HCT116 (cell line): ENCODE data around the gene ZNF888.

Experiments used
- ATF3 ChIP-seq: IDR thresholded peaks from 2 replicates; pipeline ENCODE4 v1.6.1; 2012
- CTCF ChIP-seq, 3 experiments: fragments of 200-600 bp in 1 of 3; sonication (generic) in 1 of 3; IDR thresholded peaks in 2 of 3; conservative IDR thresholded peaks in 1 of 3; 2 replicates each; pipeline ENCODE4 v1.5.1; 2012 to 2017; ENCODE audit warnings: low read depth in 2 of 3, low read length in 2 of 3, antibody characterized with exemption in 1 of 3, borderline replicate concordance in 1 of 3, control low read depth in 1 of 3, mild to moderate bottlenecking in 1 of 3, mixed read lengths in 1 of 3, mixed run types in 1 of 3, moderate library complexity in 1 of 3; ENCODE audit not compliant: insufficient read depth in 1 of 3
- EGR1 ChIP-seq: IDR thresholded peaks from 2 replicates; pipeline ENCODE4 v1.6.1; 2012; ENCODE audit warnings: low read depth
- ELF1 ChIP-seq: IDR thresholded peaks from 2 replicates; pipeline ENCODE4 v1.6.1; 2012; ENCODE audit warnings: low read depth, borderline replicate concordance
- EZH2 ChIP-seq: fragments of 200-600 bp; sonication (generic); IDR thresholded peaks from 2 replicates; pipeline ENCODE4 v1.6.1; 2017; ENCODE audit warnings: antibody characterized with exemption, mixed run types
- EZH2phosphoT487 ChIP-seq: fragments of 200-600 bp; IDR thresholded peaks from 2 replicates; pipeline ENCODE4 v1.6.1; 2018; ENCODE audit warnings: antibody characterized with exemption, borderline replicate concordance
- MAX ChIP-seq: IDR thresholded peaks from 2 replicates; pipeline ENCODE4 v1.6.1; 2012
- POLR2A ChIP-seq: IDR thresholded peaks from 2 replicates; pipeline ENCODE4 v1.7.0; 2011; ENCODE audit warnings: borderline replicate concordance; ENCODE audit not compliant: insufficient read depth, insufficient read length; ENCODE audit errors: extremely low read depth
- POLR2AphosphoS5 ChIP-seq: IDR thresholded peaks from 2 replicates; pipeline ENCODE4 v1.6.1; 2011; ENCODE audit warnings: mild to moderate bottlenecking, low read depth, low read length, moderate library complexity
- REST ChIP-seq: IDR thresholded peaks from 2 replicates; pipeline ENCODE4 v1.6.1; 2012; ENCODE audit warnings: low read depth
- SP1 ChIP-seq: IDR thresholded peaks from 2 replicates; pipeline ENCODE4 v1.6.1; 2012; ENCODE audit warnings: low read depth
- YY1 ChIP-seq: IDR thresholded peaks from 2 replicates; pipeline ENCODE4 v1.6.1; 2011; ENCODE audit warnings: low read length, low read depth, moderate library complexity, mild to moderate bottlenecking; ENCODE audit not compliant: insufficient replicate concordance; ENCODE audit errors: extremely low read depth

- TF ChIP-seq CTCF (IDR thresholded peaks at IDR 0.05 in 2 of 3, conservative IDR thresholded peaks at IDR 0.05 in 1 of 3; ENCODE audit: borderline replicate concordance in 1 of 3, insufficient read depth in 1 of 3, low read depth in 2 of 3, low read length in 2 of 3) (no peak), EZH2 (no peak), YY1 (no peak), POLR2AphosphoS5 (no peak), POLR2A (no peak), ATF3 (no peak), SP1 (no peak), EZH2phosphoT487 (no peak), MAX (no peak), REST (no peak), EGR1 (no peak), ELF1 (no peak)
Measured at GRCh38 chr19:52901842-52902241, 21.4 kb downstream of the ZNF888 start.
